Endodermal cell (in vitro differentiated cells): ENCODE measurements around the gene COQ6. TPM values are rescaled to one million over a fixed set of nuclear protein-coding genes. Genes with fewer than 3 reads are reported as not detected.
"Not testable (repeated sequence)": the region's sequence is repeated elsewhere in the genome, so short reads cannot be mapped to it uniquely, and the experiment has no call there.

ENCODE experiments used
- DNase-seq: peaks from one replicate; pipeline ENCODE4 v3.0.0-alpha.2; 2017
- H3K27ac ChIP-seq: 2 replicates; pipeline ENCODE4 v1.5.1; 2013; ENCODE audit warnings: mild to moderate bottlenecking, low read depth, low read length, moderate library complexity
- H3K27me3 ChIP-seq: 2 replicates; pipeline ENCODE4 v1.6.1; 2013; ENCODE audit warnings: mild to moderate bottlenecking, low read length, moderate library complexity; ENCODE audit not compliant: insufficient read depth, control insufficient read depth, poor library complexity, severe bottlenecking
- H3K36me3 ChIP-seq: 2 replicates; pipeline ENCODE4 v1.7.0; 2013; ENCODE audit warnings: mild to moderate bottlenecking, low read length, moderate library complexity; ENCODE audit not compliant: control insufficient read depth, insufficient read depth
- H3K4me1 ChIP-seq: one replicate; pipeline ENCODE4 v1.7.0; 2013; ENCODE audit warnings: low read length; ENCODE audit not compliant: control insufficient read depth, insufficient read depth
- H3K4me3 ChIP-seq: 2 replicates; pipeline ENCODE4 v1.5.1; 2013; ENCODE audit warnings: mild to moderate bottlenecking, low read length, moderate library complexity
- H3K9ac ChIP-seq: 2 replicates; pipeline ENCODE4 v1.6.1; 2013; ENCODE audit warnings: mild to moderate bottlenecking, low read length, moderate library complexity; ENCODE audit not compliant: poor library complexity, severe bottlenecking; ENCODE audit errors: extremely low read depth
- H3K9me3 ChIP-seq: 2 replicates; pipeline ENCODE4 v1.6.1; 2013; ENCODE audit warnings: mild to moderate bottlenecking, low read length, moderate library complexity; ENCODE audit not compliant: control insufficient read depth
- H3K27ac Mint-ChIP-seq: 2 replicates; pipeline ENCODE4 v1.8.0; 2020; ENCODE audit warnings: mixed read lengths
- H3K27me3 Mint-ChIP-seq: 2 replicates; pipeline ENCODE4 v1.8.0; 2021; ENCODE audit warnings: mild to moderate bottlenecking, mixed read lengths; ENCODE audit not compliant: insufficient read depth
- H3K36me3 Mint-ChIP-seq: 2 replicates; pipeline ENCODE4 v1.8.0; 2020; ENCODE audit warnings: low read depth, mixed read lengths
- H3K4me1 Mint-ChIP-seq: 2 replicates; pipeline ENCODE4 v1.8.0; 2020; ENCODE audit warnings: mixed read lengths
- H3K4me3 Mint-ChIP-seq: 2 replicates; pipeline ENCODE4 v1.8.0; 2020; ENCODE audit warnings: mild to moderate bottlenecking, moderate library complexity, mixed read lengths
- H3K9me3 Mint-ChIP-seq: 2 replicates; pipeline ENCODE4 v1.8.0; 2020; ENCODE audit warnings: mild to moderate bottlenecking, mixed read lengths
- WGBS, 2 experiments: methylation state at CpG; one replicate each; pipeline versions ENCODE4 v1.1.5 to v1.1.7; 2013; ENCODE audit warnings: missing lambda C conversion rate in 2 of 2, mixed read lengths in 1 of 2; ENCODE audit not compliant: insufficient coverage in 1 of 2, insufficient read length in 1 of 2; 5-methylcytosine and 5-hydroxymethylcytosine counted together
- total RNA-seq, 2 donors: library from RNA; stranded (reverse); fragmentation: NEBNext Ultra II Directional in 1 of 2; extraction: Animal tissue kit (Norgen Biotek cat#: 25700) in 1 of 2; gene quantifications; 2 replicates in 1 of 2; 3 replicates in 1 of 2; pipeline ENCODE4 v1.2.1, GENCODE V29; 2021
- TF ChIP-seq, protein P1 (sequence below): fragments of 200-600 bp; sonication (generic); conservative IDR thresholded peaks from 2 replicates; pipeline ENCODE4 v1.5.0; 2021; ENCODE audit warnings: antibody characterized with exemption, mild to moderate bottlenecking

The COQ6 gene
- total RNA-seq, 2 donors from 2014 or later, result 18.0 to 18.1 TPM

DNA sequence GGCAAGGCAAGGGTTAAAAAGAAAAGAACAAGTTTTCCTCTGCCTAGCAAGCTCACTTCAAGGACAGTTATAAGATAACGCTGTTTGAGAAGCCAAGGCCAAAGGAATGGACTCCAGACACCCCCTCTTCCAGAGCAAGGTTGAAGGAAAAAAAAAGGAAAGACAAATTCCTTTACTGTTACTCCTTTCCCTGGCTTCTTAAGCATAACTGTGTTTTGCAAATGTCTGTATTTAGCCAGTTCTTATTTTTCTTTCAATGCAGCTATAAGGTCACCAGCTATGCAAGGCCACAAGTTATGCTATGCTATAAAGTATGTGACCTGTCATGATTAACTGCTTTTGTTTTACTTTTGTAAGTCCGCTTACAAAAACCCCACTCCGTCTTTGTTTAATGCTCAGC lies 36.8 kb upstream of the COQ6 start:
- TF ChIP-seq, protein P1, sequence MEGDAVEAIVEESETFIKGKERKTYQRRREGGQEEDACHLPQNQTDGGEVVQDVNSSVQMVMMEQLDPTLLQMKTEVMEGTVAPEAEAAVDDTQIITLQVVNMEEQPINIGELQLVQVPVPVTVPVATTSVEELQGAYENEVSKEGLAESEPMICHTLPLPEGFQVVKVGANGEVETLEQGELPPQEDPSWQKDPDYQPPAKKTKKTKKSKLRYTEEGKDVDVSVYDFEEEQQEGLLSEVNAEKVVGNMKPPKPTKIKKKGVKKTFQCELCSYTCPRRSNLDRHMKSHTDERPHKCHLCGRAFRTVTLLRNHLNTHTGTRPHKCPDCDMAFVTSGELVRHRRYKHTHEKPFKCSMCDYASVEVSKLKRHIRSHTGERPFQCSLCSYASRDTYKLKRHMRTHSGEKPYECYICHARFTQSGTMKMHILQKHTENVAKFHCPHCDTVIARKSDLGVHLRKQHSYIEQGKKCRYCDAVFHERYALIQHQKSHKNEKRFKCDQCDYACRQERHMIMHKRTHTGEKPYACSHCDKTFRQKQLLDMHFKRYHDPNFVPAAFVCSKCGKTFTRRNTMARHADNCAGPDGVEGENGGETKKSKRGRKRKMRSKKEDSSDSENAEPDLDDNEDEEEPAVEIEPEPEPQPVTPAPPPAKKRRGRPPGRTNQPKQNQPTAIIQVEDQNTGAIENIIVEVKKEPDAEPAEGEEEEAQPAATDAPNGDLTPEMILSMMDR, result no peak
- Histone ChIP-seq H3K4me1 (no peaks in the 10 kb centered on the region), H3K9ac (no peak overlapping the region), H3K9me3 (peaks cover 6% of the 10 kb centered on the region), H3K27me3 (no peaks in the 10 kb centered on the region), H3K36me3 (peaks cover 70% of the 10 kb centered on the region), H3K4me3 (no peak overlapping the region), H3K27ac (no peak overlapping the region)
- H3K9me3 Mint-ChIP-seq, result no peaks in the 10 kb centered on the region
- H3K4me1 Mint-ChIP-seq, result no peaks in the 10 kb centered on the region
- peaks cover 59% of the 10 kb centered on the region for H3K36me3 Mint-ChIP-seq
- H3K4me3 Mint-ChIP-seq, result no peak overlapping the region
- WGBS, 2 experiments, result 89 to 92% methylated on average over 2 to 3 of the region's 3 CpGs
- H3K27me3 Mint-ChIP-seq, result no peaks in the 10 kb centered on the region
- no peak overlapping the region for H3K27ac Mint-ChIP-seq
- DNase-seq, result no peak

DNA sequence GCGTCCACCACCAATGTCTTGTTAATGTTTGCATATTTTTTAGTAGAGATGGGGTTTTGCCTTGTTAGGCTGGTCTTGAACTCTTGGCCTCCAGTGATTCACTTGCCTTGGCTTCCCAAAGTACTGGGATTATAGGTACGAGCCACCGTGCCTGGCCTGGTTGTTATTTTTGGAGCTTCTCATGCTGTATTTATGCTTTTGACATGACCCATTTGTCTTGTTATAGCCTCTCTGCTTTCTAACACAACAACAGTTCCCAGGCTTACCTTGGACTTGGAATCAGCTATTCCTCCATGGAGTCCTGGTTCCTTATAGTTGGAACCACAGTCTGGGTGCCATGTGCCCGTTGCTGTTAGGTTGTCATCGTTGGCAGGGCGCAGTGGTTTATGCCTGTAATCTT lies 33.8 kb upstream of the COQ6 start:
- H3K36me3 ChIP-seq, result peaks cover 65% of the 10 kb centered on the region
- no peaks in the 10 kb centered on the region for H3K27me3 ChIP-seq
- TF ChIP-seq, protein P1, result no peak
- H3K9ac ChIP-seq, result no peak overlapping the region
- no peak for DNase-seq
- H3K4me3 ChIP-seq, result no peak overlapping the region
- no peaks in the 10 kb centered on the region for H3K4me1 ChIP-seq
- no peak overlapping the region for H3K27ac ChIP-seq
- Mint-ChIP-seq H3K27me3 (no peaks in the 10 kb centered on the region), H3K27ac (no peak overlapping the region), H3K36me3 (peaks cover 57% of the 10 kb centered on the region), H3K4me3 (no peak overlapping the region), H3K4me1 (no peaks in the 10 kb centered on the region), H3K9me3 (no peaks in the 10 kb centered on the region)
- 93 to 98% methylated on average over 5 to 6 of the region's 6 CpGs for WGBS, 2 experiments
- peaks cover 6% of the 10 kb centered on the region for H3K9me3 ChIP-seq

DNA sequence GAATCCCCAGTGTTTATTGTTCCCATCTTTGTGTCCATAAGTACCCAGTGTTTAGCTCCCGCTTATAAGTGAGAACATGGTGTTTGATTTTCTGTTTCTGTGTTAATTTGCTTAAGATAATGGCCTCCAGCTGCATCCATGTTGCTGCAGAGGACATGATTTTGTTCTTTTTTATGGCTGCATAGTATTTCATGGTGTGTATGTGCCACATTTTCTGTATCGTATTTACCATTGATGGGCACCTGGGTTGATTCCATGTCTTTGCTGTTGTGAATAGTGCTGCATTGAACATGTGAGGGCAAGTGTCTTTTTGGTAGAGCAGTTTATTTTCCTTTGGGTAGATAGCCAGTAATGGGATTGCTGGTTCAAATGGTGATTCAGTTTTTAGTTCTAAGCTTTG lies 30.6 kb upstream of the COQ6 start:
- not testable (repeated sequence) for H3K9me3 Mint-ChIP-seq, H3K27ac ChIP-seq, DNase-seq, H3K9ac ChIP-seq, H3K4me3 ChIP-seq, H3K4me1 Mint-ChIP-seq, H3K27me3 ChIP-seq, H3K4me3 Mint-ChIP-seq, H3K27ac Mint-ChIP-seq, H3K27me3 Mint-ChIP-seq, H3K9me3 ChIP-seq, H3K4me1 ChIP-seq
- 98 to 100% methylated on average over 2 of the region's 2 CpGs for WGBS, 2 experiments
- peaks cover 56% of the 10 kb centered on the region for H3K36me3 Mint-ChIP-seq
- H3K36me3 ChIP-seq, result peaks cover 69% of the 10 kb centered on the region

DNA sequence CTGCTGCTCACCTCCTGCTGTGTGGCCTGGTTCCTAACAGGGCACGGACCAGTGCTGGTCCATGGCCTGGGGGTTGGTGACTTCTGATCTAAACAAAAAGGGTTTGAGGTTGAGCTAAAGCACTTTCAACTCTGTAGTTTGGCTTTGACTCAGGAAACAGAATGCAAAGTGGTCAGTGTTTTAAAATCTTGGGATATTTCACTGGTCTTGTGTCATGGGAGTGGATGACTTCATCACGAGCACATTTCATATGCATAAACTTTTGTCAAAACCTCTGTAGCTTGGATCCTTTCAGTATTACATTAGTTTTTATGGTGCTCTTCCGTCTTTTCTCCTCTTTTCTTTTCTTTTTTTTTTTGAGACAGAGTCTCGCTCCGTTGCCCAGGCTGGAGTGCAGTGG lies 25.8 kb upstream of the COQ6 start:
- Histone ChIP-seq H3K27ac (no peak overlapping the region), H3K9me3 (no peaks in the 10 kb centered on the region), H3K4me3 (no peak overlapping the region), H3K36me3 (peaks cover 90% of the 10 kb centered on the region), H3K9ac (no peak overlapping the region), H3K27me3 (no peaks in the 10 kb centered on the region), H3K4me1 (no peaks in the 10 kb centered on the region)
- TF ChIP-seq, protein P1, result no peak
- WGBS, 2 experiments, result 73 to 85% methylated on average over 4 to 5 of the region's 5 CpGs
- no peaks in the 10 kb centered on the region for H3K9me3 Mint-ChIP-seq
- H3K4me1 Mint-ChIP-seq, result no peaks in the 10 kb centered on the region
- no peak overlapping the region for H3K27ac Mint-ChIP-seq
- DNase-seq, result no peak
- H3K27me3 Mint-ChIP-seq, result no peaks in the 10 kb centered on the region
- no peak overlapping the region for H3K4me3 Mint-ChIP-seq
- H3K36me3 Mint-ChIP-seq, result peaks cover 77% of the 10 kb centered on the region
